Immature natural killer cell (primary cell): ENCODE results near the gene FBXL13. TPM values are rescaled to one million over a fixed set of nuclear protein-coding genes. Genes with fewer than 3 reads are reported as not detected.

Source experiments
- DNase-seq, 3 donors: peaks; one replicate each; pipeline ENCODE4 v3.0.0; 2022; ENCODE audit warnings: mixed read lengths in 1 of 3
- H3K27ac Mint-ChIP-seq, 6 donors: one replicate each; pipeline ENCODE4 v1.8.0; 2020; ENCODE audit warnings: mixed read lengths in 6 of 6, mild to moderate bottlenecking in 5 of 6, inconsistent platforms in 4 of 6, moderate library complexity in 3 of 6
- H3K27me3 Mint-ChIP-seq, 3 donors: one replicate each; pipeline ENCODE4 v1.8.0; 2020 to 2021; ENCODE audit warnings: low read depth in 3 of 3, mild to moderate bottlenecking in 3 of 3, mixed read lengths in 3 of 3, moderate library complexity in 3 of 3, inconsistent platforms in 1 of 3
- H3K36me3 Mint-ChIP-seq, 3 donors: one replicate each; pipeline ENCODE4 v1.8.0; 2020; ENCODE audit warnings: mixed read lengths in 3 of 3, inconsistent platforms in 2 of 3, mild to moderate bottlenecking in 2 of 3
- H3K4me1 Mint-ChIP-seq, 2 donors: one replicate each; pipeline ENCODE4 v1.8.0; 2020; ENCODE audit warnings: inconsistent platforms in 2 of 2, mild to moderate bottlenecking in 2 of 2, mixed read lengths in 2 of 2, moderate library complexity in 1 of 2
- H3K4me3 Mint-ChIP-seq, 5 donors: one replicate each; pipeline ENCODE4 v1.8.0; 2020; ENCODE audit warnings: mild to moderate bottlenecking in 5 of 5, mixed read lengths in 5 of 5, inconsistent platforms in 3 of 5, moderate library complexity in 3 of 5
- H3K9me3 Mint-ChIP-seq, 6 donors: one replicate each; pipeline ENCODE4 v1.8.0; 2020; ENCODE audit warnings: mild to moderate bottlenecking in 6 of 6, mixed read lengths in 6 of 6, inconsistent platforms in 4 of 6, moderate library complexity in 3 of 6
- polyA plus RNA-seq, 3 donors: library from polyadenylated mRNA; unstranded; fragments of 300-500 nt; fragmentation: Illumina TruSeq; gene quantifications; one replicate each; pipeline ENCODE4 v1.2.3, GENCODE V29; 2021

Gene FBXL13
- polyA plus RNA-seq, 3 donors from 2014 or later, result 0.07 TPM; not detected in 2

DNA sequence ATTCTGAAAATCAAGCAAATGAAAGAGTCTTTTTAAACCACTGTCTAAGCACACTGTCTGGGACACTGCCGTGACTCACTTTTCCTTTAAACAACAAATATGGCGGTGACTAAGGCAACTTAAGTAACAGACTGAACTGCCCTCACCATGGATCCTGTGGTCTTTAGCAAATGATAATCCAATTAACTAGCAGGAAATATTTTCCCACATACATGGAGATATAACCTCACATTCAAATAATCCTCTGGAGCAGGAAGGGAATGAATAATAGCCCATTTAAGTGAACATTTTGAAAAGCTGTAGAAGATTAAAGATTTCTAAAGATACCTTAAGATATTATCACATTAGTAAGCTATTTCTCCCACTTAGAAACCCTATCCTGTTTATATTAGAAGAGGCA, 202.1 kb downstream of the FBXL13 start:
- no peak for DNase-seq
- peaks cover 0 to 3% (median 1%) of the 10 kb centered on the region in 3 donors for H3K27me3 Mint-ChIP-seq
- no peaks in the 10 kb centered on the region for H3K36me3 Mint-ChIP-seq
- H3K4me1 Mint-ChIP-seq, result peaks cover 3 to 4% of the 10 kb centered on the region in 2 donors
- H3K4me3 Mint-ChIP-seq, result no peak overlapping the region
- no peak overlapping the region for H3K27ac Mint-ChIP-seq
- H3K9me3 Mint-ChIP-seq, result no peaks in the 10 kb centered on the region

DNA sequence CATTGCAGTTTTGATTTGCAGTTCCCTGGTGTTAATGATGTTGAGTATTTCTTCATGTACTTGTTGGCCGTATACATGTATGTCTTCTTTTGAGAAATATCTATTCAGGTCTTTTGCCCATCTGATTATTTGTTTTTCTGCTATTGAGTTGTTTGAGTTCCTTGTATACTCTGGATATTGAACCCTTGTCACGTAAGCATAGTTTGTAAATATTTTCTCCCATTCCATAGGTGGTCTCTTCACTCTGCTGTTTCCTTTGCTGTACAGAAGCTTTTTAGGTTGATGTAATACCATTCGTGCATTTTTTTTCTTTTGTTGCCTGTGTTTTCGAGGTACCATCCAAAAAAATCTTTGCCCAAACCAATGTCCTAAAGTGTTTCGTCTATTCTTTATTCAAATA, 205.4 kb downstream of the FBXL13 start:
- DNase-seq, result no peak
- Mint-ChIP-seq H3K27ac (no peak overlapping the region), H3K4me3 (no peak overlapping the region), H3K36me3 (no peaks in the 10 kb centered on the region), H3K9me3 (no peaks in the 10 kb centered on the region), H3K27me3 (peaks cover 0 to 6% (median 2%) of the 10 kb centered on the region in 3 donors), H3K4me1 (peaks cover 1 to 3% of the 10 kb centered on the region in 2 donors)

DNA sequence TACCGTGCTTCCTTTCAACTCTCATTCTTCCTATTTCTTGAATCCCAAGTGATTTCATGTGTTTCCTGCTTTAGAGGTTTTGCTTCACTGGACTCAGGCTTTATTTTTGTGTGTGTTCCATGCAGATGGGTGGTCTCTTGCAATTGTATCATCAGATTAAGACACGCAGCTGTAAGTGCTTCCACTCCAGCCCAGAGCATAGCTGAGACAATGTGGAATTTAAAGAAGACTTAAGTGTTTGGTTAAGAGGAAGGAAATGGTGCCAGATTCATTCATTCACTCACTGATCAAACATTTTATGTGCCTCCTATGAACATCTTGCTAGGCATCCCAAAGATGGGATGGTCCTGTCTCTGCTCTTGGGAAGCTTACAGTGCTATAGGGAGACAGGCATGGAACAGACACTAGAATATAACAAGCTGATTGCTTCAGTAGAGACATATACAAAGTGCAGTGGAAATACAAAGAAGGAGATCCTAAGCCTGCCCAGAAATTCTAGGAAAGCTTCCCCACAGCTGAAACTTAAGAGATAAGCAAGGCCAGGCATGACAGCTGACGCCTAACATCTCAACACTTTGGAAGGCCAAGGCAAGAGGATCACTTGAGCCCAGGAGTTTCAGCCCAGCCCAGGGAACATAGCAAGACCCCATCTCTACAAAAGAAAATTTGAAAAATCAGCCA, 207.9 kb downstream of the FBXL13 start:
- Mint-ChIP-seq H3K4me1 (no peaks in the 10 kb centered on the region), H3K27ac (no peak overlapping the region)
- no peak for DNase-seq

DNA sequence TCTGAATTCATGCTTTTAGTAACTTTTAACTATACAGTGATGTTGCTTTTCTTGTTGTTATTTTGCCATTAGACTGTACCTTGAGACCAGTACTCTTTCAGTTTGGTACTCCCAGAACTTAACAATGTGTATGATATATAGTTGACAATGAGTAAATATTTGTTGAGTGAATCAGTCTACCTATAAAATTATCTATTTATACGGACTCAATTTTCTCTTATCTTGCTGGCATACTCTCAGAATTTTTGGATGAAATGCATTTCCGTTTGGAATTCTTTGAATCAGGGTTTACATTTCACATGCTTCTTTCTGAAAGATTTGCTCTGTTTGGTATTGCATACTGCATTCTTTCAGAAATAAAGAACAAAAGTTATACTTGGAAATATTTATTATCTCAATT, 209.6 kb downstream of the FBXL13 start:
- Mint-ChIP-seq H3K4me1 (no peaks in the 10 kb centered on the region), H3K27me3 (peaks cover 0 to 5% (median 2%) of the 10 kb centered on the region in 3 donors), H3K36me3 (no peaks in the 10 kb centered on the region), H3K9me3 (no peaks in the 10 kb centered on the region), H3K27ac (no peak overlapping the region), H3K4me3 (no peak overlapping the region)
- no peak for DNase-seq

More for the DNA sequence above, 207.9 kb downstream of the FBXL13 start:
- Mint-ChIP-seq H3K27me3 (peaks cover 0 to 8% (median 2%) of the 10 kb centered on the region in 3 donors), H3K4me3 (no peak overlapping the region), H3K9me3 (no peaks in the 10 kb centered on the region), H3K36me3 (no peaks in the 10 kb centered on the region)

DNA sequence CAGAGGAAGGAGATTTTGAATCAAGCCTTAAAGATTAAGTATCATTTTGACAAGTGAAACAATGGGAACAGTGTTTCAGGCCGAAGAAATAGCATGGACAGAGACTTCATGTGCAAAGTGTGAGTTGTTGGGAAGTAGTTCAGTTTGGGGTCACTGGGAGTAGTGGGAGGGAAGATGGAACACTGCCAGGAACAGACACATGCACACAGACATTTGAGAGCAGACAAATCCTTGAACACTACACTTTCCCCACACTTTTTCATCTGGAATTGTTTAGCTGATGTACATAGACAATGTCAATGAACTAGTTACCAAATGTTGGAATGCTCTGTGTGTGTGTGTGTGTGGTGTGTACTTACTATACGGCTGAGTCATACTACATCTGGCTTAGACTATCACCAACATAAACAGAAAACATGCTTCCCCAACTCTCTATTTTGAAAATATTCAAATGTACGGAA, 214.2 kb downstream of the FBXL13 start:
- H3K9me3 Mint-ChIP-seq, result no peaks in the 10 kb centered on the region

DNA sequence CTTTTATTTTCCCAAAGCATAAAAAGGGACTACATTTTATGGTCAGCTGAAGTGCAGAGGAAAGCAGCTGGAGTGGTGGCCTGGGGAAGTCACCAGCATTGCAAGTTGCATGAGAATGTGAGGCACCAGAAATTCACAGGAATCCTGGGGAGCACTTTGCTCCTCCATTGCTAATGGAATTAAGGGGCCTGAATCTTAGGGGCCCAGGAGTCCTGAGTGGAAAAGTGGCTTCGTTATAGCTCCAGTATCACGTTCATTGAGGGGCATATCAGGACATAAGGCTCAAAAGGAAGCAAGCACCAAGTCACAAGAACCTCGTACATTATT, 214.8 kb downstream of the FBXL13 start:
- DNase-seq, result no peak
- Mint-ChIP-seq H3K27ac (no peak overlapping the region), H3K9me3 (no peaks in the 10 kb centered on the region), H3K27me3 (peaks cover 0 to 2% (median 0%) of the 10 kb centered on the region in 3 donors), H3K36me3 (no peaks in the 10 kb centered on the region), H3K4me3 (no peak overlapping the region), H3K4me1 (no peaks in the 10 kb centered on the region)

More for the DNA sequence above, 214.2 kb downstream of the FBXL13 start:
- Mint-ChIP-seq H3K4me1 (no peaks in the 10 kb centered on the region), H3K27me3 (peaks cover 0 to 2% (median 0%) of the 10 kb centered on the region in 3 donors), H3K4me3 (no peak overlapping the region), H3K36me3 (no peaks in the 10 kb centered on the region), H3K27ac (no peak overlapping the region)
- DNase-seq, result no peak

DNA sequence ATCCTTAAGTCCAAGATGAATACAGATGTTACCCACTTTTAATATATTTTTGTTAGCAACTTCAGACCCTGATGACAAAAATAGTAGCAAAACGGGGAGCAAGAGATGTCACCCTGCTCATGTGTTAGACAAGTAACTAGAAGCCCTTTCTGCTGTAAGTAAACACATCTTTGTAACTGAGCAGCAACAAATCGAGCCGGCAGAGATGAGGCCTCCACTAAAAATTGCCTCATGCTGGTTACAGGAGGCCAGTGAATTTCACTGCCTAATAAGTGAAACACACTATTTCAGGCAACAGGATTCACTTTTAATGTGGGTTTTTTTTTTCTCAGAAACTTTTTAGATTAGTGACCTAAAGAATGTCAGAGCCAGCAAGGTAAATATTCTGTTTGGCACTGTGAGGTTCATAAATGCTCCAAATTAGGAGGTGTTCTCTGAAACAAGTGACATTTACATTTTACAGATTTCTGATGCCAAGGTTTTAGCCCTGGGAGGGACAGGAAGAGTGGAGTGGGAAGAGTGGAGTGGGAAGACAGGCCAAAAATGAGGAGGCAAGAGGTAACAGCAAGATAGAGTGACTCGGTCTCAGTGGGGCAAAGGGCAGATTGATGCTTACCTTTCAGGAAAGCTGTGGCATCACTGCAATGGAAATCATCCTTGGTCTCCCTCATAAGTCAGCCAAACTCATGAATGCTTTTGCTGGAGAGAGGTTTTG, 215.4 kb downstream of the FBXL13 start:
- H3K9me3 Mint-ChIP-seq, result no peaks in the 10 kb centered on the region
- DNase-seq, result no peak
- H3K4me3 Mint-ChIP-seq, result no peak overlapping the region
- no peak overlapping the region for H3K27ac Mint-ChIP-seq
- H3K36me3 Mint-ChIP-seq, result no peaks in the 10 kb centered on the region
- no peaks in the 10 kb centered on the region for H3K4me1 Mint-ChIP-seq
- peaks cover 0 to 2% (median 0%) of the 10 kb centered on the region in 3 donors for H3K27me3 Mint-ChIP-seq

DNA sequence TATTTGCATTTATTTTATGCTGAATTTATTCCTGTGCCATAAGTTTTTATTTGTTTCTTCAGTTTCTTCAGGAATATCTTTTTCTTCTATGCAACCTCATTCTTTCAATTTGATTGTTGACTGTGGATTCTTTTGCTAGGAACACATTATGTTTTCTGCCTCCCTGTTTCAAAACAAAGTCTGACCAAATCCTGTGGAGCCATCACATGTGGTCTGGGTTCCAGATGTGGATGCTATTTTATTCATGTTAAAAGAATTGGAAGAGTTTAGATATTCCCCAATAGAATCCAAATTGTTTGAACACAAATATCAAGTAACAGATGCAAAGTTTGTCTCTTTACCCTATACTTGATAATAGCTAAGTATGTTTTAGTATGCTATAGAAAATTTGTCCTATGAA, 218.6 kb downstream of the FBXL13 start:
- Mint-ChIP-seq H3K4me1 (no peaks in the 10 kb centered on the region), H3K27me3 (peaks cover 0 to 3% (median 0%) of the 10 kb centered on the region in 3 donors), H3K36me3 (peaks cover 5 to 13% (median 8%) of the 10 kb centered on the region in 3 donors), H3K9me3 (peaks cover 0 to 5% (median 0%) of the 10 kb centered on the region in 6 donors), H3K27ac (no peak overlapping the region), H3K4me3 (no peak overlapping the region)
- DNase-seq, result no peak

DNA sequence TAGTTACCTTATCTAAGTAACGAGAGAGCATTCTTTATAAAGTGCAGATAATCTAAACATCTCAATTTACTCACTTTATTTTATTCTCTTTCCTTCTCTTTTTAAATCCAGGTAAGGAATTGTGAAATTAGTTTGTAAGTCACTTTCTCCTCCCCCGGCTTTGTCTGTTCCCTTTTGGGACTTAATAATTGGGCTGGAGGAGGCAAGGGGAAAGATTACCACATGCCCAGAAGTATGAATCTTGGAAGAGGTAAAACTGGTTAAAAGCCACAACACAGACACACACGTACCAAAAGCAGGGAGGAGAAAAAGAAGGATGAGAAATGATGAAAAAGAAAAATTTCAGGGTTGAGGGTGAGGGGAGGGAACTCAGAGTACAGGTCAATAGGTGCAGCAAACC, 225.1 kb downstream of the FBXL13 start:
- DNase-seq, result no peak
- peaks cover 0 to 5% (median 0%) of the 10 kb centered on the region in 6 donors for H3K9me3 Mint-ChIP-seq
- H3K4me3 Mint-ChIP-seq, result no peak overlapping the region
- H3K27me3 Mint-ChIP-seq, result peaks cover 2 to 3% (median 3%) of the 10 kb centered on the region in 3 donors
- H3K4me1 Mint-ChIP-seq, result no peaks in the 10 kb centered on the region
- H3K27ac Mint-ChIP-seq, result no peak overlapping the region
- H3K36me3 Mint-ChIP-seq, result peaks cover 5 to 21% (median 8%) of the 10 kb centered on the region in 3 donors

DNA sequence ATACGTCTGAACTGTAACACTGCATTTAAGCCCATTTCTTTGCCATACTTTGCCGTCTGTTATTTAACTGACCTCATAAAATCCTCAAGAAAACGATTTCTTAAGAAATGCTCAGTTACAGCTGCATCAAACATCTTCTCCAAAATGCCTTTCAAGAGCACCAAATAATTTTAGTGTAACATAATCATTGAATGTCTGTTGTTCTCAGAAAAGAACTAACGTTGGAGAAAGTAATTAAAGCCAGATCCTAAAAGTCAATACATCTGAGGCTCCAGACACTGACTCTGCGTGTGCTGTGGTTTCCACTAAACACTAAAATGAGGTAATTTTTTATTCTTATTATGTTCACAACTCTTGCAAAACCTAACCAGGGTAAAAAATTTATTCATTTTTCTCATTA, 225.5 kb downstream of the FBXL13 start:
- H3K27me3 Mint-ChIP-seq, result peaks cover 2 to 5% (median 3%) of the 10 kb centered on the region in 3 donors
- H3K27ac Mint-ChIP-seq, result no peak overlapping the region
- H3K4me1 Mint-ChIP-seq, result no peaks in the 10 kb centered on the region
- H3K4me3 Mint-ChIP-seq, result no peak overlapping the region
- H3K36me3 Mint-ChIP-seq, result peaks cover 5 to 21% (median 8%) of the 10 kb centered on the region in 3 donors
- peaks cover 0 to 5% (median 0%) of the 10 kb centered on the region in 6 donors for H3K9me3 Mint-ChIP-seq
- no peak for DNase-seq

DNA sequence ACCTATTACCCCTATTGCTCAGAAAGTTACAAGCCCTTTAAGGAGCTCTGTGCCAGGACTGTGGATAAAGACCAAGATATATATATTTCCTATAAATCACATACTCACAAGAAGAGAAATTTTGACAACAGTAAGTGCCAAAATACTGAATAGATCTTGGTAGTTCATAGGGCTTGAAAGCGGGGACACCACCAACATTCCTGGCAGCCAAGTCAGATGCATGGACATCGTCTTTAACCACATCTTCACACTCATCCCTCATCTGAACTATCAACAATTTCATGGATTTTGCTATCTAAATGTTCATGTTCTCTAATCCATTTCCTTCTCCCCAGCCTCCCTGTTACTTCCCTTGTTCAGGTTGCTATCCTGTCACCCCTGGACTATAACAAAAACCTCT, 229.2 kb downstream of the FBXL13 start:
- DNase-seq, result no peak
- no peak overlapping the region for H3K4me3 Mint-ChIP-seq
- no peaks in the 10 kb centered on the region for H3K4me1 Mint-ChIP-seq
- H3K9me3 Mint-ChIP-seq, result no peaks in the 10 kb centered on the region
- H3K36me3 Mint-ChIP-seq, result peaks cover 0 to 8% (median 0%) of the 10 kb centered on the region in 3 donors
- H3K27me3 Mint-ChIP-seq, result peaks cover 2 to 5% (median 2%) of the 10 kb centered on the region in 3 donors
- H3K27ac Mint-ChIP-seq, result no peak overlapping the region

DNA sequence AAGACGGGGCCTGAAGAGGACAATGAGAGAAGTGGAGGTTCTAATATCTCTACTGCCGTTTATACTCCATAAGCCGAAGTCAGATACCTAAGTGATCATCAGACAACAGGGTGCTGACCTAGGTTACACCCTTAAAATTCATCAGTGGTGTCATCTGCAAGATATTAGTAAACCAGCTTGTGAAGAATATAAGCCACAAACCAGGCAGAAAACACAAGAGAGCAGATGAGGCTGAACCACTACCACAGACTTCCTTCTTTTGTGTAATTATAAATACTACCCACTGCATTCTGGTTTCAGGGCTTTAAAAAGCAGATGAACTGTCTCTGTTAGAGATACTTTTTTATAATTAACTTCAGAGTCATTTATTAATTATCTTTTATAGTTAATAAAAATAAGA, 230.7 kb downstream of the FBXL13 start:
- Mint-ChIP-seq H3K27ac (no peak overlapping the region), H3K9me3 (no peaks in the 10 kb centered on the region), H3K36me3 (peaks cover 0 to 4% (median 4%) of the 10 kb centered on the region in 3 donors), H3K27me3 (peaks cover 0 to 2% (median 2%) of the 10 kb centered on the region in 3 donors), H3K4me3 (no peak overlapping the region), H3K4me1 (no peaks in the 10 kb centered on the region)
- no peak for DNase-seq

DNA sequence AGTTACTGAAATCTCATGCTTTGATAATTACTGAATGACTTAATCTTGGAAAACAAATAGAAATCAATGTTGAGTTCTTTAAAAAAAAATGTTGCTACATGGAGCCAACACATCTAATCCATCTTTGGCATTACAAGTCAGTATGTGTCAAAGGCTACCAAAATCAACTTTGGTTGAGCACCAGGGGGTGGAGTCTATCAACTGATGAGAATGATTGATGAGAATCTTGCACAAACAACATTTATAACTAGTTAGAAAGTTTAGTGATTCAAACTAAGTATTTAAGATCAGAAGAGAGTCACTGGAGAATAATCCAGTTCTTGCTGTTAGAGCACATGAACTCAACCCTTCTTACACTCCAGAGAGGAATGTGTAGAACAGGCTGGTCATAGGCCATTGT, 232.3 kb downstream of the FBXL13 start:
- Mint-ChIP-seq H3K4me3 (no peak overlapping the region), H3K36me3 (peaks cover 0 to 9% (median 4%) of the 10 kb centered on the region in 3 donors), H3K9me3 (no peaks in the 10 kb centered on the region), H3K4me1 (no peaks in the 10 kb centered on the region), H3K27ac (no peak overlapping the region), H3K27me3 (peaks cover 0 to 2% (median 2%) of the 10 kb centered on the region in 3 donors)
- DNase-seq, result no peak

DNA sequence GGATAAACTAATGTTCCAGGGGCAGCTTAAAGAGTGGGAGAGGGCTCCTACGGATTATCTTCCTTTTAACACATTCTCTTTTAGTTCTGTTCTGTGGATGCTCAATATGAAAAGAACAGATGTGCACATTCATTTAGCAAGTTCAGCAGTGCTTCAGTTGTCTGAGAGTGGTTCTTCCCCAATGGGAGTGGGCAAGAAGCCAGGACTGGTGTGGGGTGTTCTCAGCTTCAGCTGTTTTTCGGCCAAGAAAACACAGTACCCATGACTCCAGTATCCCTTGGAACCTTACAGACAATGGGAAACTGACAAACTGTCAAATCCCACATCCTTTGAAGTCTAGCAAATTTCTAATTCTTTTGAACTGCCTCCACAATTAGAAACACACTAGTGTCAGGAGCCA, 233.3 kb downstream of the FBXL13 start:
- Mint-ChIP-seq H3K9me3 (no peaks in the 10 kb centered on the region), H3K27ac (no peak overlapping the region), H3K4me1 (no peaks in the 10 kb centered on the region), H3K4me3 (no peak overlapping the region), H3K27me3 (peaks cover 0 to 2% (median 2%) of the 10 kb centered on the region in 3 donors), H3K36me3 (peaks cover 0 to 17% (median 7%) of the 10 kb centered on the region in 3 donors)
- DNase-seq, result no peak
